ENCODE measurements around the gene TRIM7.

Gene TRIM7

DNA sequence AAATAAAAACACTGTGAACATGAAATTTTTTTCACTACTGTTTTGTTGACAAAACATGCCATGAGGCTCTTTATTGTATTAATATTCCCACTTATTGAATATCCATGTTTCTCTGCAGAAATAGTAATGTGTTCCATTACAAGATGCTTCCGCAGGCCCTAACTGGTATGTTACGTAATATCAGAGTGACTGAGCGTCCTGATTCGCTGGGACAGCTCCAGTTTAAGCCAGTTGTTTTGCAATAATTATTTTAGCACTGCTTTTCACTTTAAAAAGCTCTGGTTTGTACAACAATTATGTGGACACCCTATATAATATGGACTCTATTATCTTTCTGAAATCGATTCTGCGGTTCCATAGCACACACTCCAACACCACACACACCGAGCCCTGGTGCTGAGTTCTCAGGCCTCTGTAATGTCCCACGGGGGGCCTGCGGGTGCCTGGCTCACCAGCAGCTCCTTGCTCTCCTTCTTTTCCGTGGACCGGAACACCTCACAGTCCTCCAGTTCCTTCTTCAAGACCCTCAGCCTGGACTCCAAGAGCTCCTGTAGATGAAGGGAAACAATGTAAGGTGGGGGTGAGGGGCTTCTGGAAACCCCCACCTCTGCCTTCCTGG, 1.8 kb downstream of the TRIM7 start:
- CTCF ChIA-PET = interaction anchor here (1.4 to 1.7 kb wide), 2 partner anchors 9 to 19 kb away, joined by 4 to 5 read pairs; no protein-coding TSS in a partner anchor
- POLR2A ChIA-PET (ENCODE audit: low non-redundant PET) = interaction anchor here (0.9 to 1.1 kb wide), 2 partner anchors 11 to 20 kb away, joined by 3 to 4 read pairs; no protein-coding TSS in a partner anchor
- no peak for TF ChIP-seq CTCF (conservative IDR thresholded peaks at IDR 0.05; ENCODE audit: low read depth)
- DNase-seq (ENCODE audit: low spot score) = peak; percentile 70
- H3K27ac ChIP-seq = peak overlapping the region; percentile 96

DNA sequence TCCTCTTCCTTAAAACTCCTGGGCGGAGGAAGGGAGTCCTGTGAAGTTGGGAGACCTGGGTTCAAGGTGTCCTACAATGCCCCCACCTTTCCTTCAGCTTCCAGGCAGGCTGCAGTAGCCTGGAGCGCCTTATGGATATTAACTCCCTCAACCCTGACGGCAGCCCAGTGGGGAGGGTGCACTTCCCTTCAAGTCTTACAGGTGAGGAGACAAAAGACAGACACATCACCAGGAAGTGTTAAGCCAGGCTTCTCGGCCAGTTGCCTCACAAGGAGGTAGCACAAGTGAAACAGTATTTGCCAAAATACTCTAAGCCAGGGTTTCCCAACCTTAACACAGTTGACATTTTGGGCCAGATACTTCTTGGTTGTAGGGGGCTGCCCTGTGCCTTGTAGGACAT, 4.2 kb downstream of the TRIM7 start:
- H3K27ac ChIP-seq = no peak overlapping the region
- CTCF ChIA-PET = interaction anchor here (1.4 kb wide), 1 partner anchor 11 kb away, joined by 4 read pairs; no protein-coding TSS in a partner anchor
- TF ChIP-seq CTCF (conservative IDR thresholded peaks at IDR 0.05; ENCODE audit: low read depth) = no peak
- POLR2A ChIA-PET (ENCODE audit: low non-redundant PET) = no interaction called here
- DNase-seq (ENCODE audit: low spot score) = no peak

DNA sequence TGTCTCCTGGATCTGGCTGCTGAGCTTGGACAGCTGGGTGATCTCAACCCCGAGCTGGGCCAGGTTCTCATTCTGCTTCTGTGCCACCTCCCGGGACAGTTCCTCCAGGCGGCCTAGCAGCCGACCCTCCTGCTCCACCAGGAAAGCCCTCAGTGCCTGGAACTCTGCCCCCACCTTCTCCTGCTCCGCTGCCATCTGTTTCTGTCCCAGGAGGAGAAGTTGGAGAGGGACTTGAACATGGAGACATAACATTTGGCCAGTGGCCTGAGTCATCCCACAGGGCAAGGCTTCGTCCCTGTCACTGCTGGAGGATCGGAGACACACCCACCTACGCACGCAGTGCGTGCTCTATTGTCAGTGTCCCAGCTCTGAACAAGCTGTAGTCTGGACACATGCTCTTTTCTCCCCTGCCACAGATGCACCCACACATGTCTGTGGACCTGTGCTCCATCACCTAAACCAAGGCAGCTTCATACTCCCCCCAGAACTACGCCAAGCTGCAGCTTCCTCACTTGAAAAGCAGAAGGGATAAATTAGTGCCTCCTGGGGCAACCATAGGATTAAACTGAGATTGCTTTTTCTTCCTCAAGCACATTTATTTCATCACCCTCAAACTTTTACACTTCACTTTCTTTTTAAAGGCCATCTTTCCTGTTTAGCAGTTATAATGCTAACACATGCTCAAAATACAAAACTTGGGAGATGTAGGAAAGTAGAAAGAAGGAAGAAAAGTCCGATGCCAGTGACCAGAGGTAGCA, 4.9 kb downstream of the TRIM7 start:
- peak overlapping the region; percentile 51 for H3K27ac ChIP-seq
- no peak for DNase-seq (ENCODE audit: low spot score)
- ChIA-PET CTCF (interaction anchor here (0.6 to 1.2 kb wide), 4 partner anchors 27 to 710 kb away, joined by 3 to 5 read pairs (median 3); no protein-coding TSS in a partner anchor), POLR2A (ENCODE audit: low non-redundant PET) (no interaction called here)
- TF ChIP-seq CTCF (conservative IDR thresholded peaks at IDR 0.05; ENCODE audit: low read depth) = no peak

DNA sequence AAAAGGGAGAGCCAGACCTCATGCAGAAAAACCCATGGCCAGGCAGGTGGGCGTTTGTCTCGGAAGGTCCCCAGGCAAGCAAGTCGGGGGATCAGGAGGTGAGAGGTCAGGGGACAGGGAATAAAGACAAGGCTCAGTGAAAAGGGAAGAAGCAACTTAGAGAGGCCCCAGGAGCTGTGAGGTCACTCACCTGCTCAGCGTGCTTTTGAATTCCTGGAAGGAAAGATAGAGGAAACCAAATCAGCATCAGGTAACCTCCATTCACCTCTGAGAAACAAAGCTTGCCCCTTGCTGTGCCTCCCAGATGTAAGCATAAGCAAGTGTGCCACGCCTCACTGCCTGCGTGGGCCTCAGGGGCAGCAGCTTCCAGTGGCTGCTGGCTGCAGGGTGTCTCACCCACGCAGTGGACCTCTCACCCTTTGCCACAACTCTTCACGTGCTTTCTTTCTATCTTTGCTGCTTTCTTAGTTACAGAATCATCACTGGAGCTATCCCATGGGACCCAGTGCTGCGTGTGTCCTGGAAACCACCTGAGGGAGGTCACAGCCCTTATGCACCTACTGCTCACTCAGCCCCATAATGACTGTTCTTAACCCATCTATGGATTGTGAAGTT, 6.0 kb downstream of the TRIM7 start:
- CTCF ChIA-PET = interaction anchor here (0.6 to 1.2 kb wide), 4 partner anchors 26 to 709 kb away, joined by 3 to 5 read pairs (median 3); no protein-coding TSS in a partner anchor
- no peak for DNase-seq (ENCODE audit: low spot score)
- H3K27ac ChIP-seq = peak overlapping the region; percentile 27
- POLR2A ChIA-PET (ENCODE audit: low non-redundant PET) = no interaction called here
- TF ChIP-seq CTCF (conservative IDR thresholded peaks at IDR 0.05; ENCODE audit: low read depth) = no peak

DNA sequence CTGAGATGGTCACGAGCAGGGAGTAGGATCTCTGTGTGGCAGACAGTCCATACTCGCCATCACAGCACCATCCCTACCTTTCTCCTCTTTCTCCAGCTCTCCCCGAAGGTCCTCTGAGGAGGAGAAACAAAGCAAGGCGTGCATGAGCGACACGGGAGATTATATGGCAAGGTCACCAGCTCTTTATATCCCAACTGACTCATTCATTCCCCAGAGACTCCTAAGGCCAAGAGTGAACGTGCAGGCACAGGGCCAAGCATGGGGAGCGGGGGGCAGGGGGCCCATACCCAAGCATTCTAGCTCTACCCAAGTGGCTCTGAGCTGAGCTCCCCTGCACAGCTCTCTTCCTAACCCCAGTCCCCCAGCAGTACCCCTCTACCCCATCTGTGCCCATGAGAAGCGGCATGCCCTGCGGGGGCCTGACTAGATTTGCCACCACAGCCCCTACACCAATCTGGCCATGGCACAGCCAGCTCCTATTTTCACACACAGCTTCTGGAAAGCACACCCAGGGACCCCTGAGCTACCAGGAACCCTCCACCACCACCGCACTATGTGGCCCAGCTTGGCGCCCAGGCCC, 6.8 kb downstream of the TRIM7 start:
- TF ChIP-seq CTCF (conservative IDR thresholded peaks at IDR 0.05; ENCODE audit: low read depth) = no peak
- DNase-seq (ENCODE audit: low spot score) = no peak
- peak overlapping the region; percentile 27 for H3K27ac ChIP-seq
- ChIA-PET POLR2A (ENCODE audit: low non-redundant PET) (interaction anchor here (0.5 kb wide), 1 partner anchor 1330 kb away, joined by 3 read pairs; no protein-coding TSS in a partner anchor), CTCF (no interaction called here)

Measured in RWPE1 (cell line).